ENCODE measurements around the gene DUSP10. TPM values are rescaled to one million over a fixed set of nuclear protein-coding genes. Genes with fewer than 3 reads are reported as not detected.
A peak's percentile ranks its signal among the peaks of the same experiment; 100 is the strongest.

DUSP10 gene
- total and polyA plus RNA-seq, 2 donors (not counting 1 experiment from before 2014, with no cell fraction given): 22.8 to 37.7 TPM

- intact Hi-C loops (cut with micrococcal nuclease): no loop called here
- H3K79me2 ChIP-seq (ENCODE audit: control insufficient read depth, insufficient read depth, low read length): no peaks in the 10 kb centered on the region
- Mint-ChIP-seq H3K4me3 (no peak overlapping the region), H3K27ac (no peak overlapping the region), H3K4me1 (peaks cover 48% of the 10 kb centered on the region), H3K9me3 (ENCODE audit: insufficient read depth) (no peaks in the 10 kb centered on the region), H3K27me3 (no peaks in the 10 kb centered on the region)
- no peak overlapping the region for H3K9ac ChIP-seq (ENCODE audit: low read length)
- peaks cover 19 to 29% of the 10 kb centered on the region in 2 donors for H3K4me1 ChIP-seq (ENCODE audit: control insufficient read depth in 2 of 2, insufficient read depth in 2 of 2, low read length in 2 of 2)
- no peak overlapping the region for H2AFZ ChIP-seq (ENCODE audit: insufficient read depth, low read depth, low read length, poor library complexity, severe bottlenecking)
- ChIA-PET CTCF (no interaction called here), POLR2A (no interaction called here)
- no peak for TF ChIP-seq EZH2 (IDR thresholded peaks at IDR 0.05; ENCODE audit: borderline replicate concordance, insufficient read depth, low read depth, low read length, poor library complexity, severe bottlenecking)
- no peak for TF ChIP-seq CTCF (IDR thresholded peaks at IDR 0.05)
- no peak overlapping the region for H3K27ac ChIP-seq (ENCODE audit: low read length in 2 of 2)
- H3K9me3 ChIP-seq (ENCODE audit: control extremely low read depth in 1 of 3, control insufficient read depth in 2 of 3, insufficient read depth in 1 of 3, low read length in 2 of 3): peaks cover 0 to 5% (median 0%) of the 10 kb centered on the region in 3 donors
- no peaks in the 10 kb centered on the region for H4K20me1 ChIP-seq (ENCODE audit: control insufficient read depth, insufficient read depth, low read length, poor library complexity, severe bottlenecking)
- ATAC-seq (ENCODE audit: low read depth): no peak
- no peaks in the 10 kb centered on the region for H3K36me3 ChIP-seq (replicated peaks in 1 of 2; ENCODE audit: control extremely low read depth in 1 of 2, control insufficient read depth in 1 of 2, extremely low read depth in 1 of 2, insufficient read depth in 2 of 2, low read length in 1 of 2)
- no peaks in the 10 kb centered on the region for H3K27me3 ChIP-seq (replicated peaks in 1 of 4; ENCODE audit: control extremely low read depth in 1 of 4, control insufficient read depth in 3 of 4, insufficient read depth in 4 of 4, low read length in 3 of 4)
- H3K4me2 ChIP-seq (replicated peaks; ENCODE audit: low read depth, low read length, poor library complexity, severe bottlenecking): no peak overlapping the region
- no peak for DNase-seq
- no peak overlapping the region for H3K4me3 ChIP-seq (ENCODE audit: control extremely low read depth in 1 of 5, extremely low read depth in 1 of 5, insufficient read depth in 1 of 5, low read depth in 2 of 5, low read length in 4 of 5)
Observed at GRCh38 chr1:221758455-221758854, 16.6 kb upstream of the DUSP10 start.

GRCh38 chr1:221756830-221757551 is 15.1 kb upstream of the DUSP10 start:
- intact Hi-C loops (cut with micrococcal nuclease): no loop called here
- H2AFZ ChIP-seq (ENCODE audit: insufficient read depth, low read depth, low read length, poor library complexity, severe bottlenecking): no peak overlapping the region
- no peaks in the 10 kb centered on the region for H4K20me1 ChIP-seq (ENCODE audit: control insufficient read depth, insufficient read depth, low read length, poor library complexity, severe bottlenecking)
- DNase-seq (no peak), ATAC-seq (ENCODE audit: low read depth) (no peak)
- H3K36me3 ChIP-seq (replicated peaks in 1 of 2; ENCODE audit: control extremely low read depth in 1 of 2, control insufficient read depth in 1 of 2, extremely low read depth in 1 of 2, insufficient read depth in 2 of 2, low read length in 1 of 2): no peaks in the 10 kb centered on the region
- TF ChIP-seq CTCF (IDR thresholded peaks at IDR 0.05) (no peak), EZH2 (IDR thresholded peaks at IDR 0.05; ENCODE audit: borderline replicate concordance, insufficient read depth, low read depth, low read length, poor library complexity, severe bottlenecking) (no peak)
- H3K27ac Mint-ChIP-seq: peak overlapping the region; percentile 18
- no peaks in the 10 kb centered on the region for H3K27me3 ChIP-seq (replicated peaks in 1 of 4; ENCODE audit: control extremely low read depth in 1 of 4, control insufficient read depth in 3 of 4, insufficient read depth in 4 of 4, low read length in 3 of 4)
- ChIA-PET CTCF (interaction anchor here (0.6 to 1.3 kb wide), 3 partner anchors 223 to 271 kb away, joined by 3 to 4 read pairs (median 3); no protein-coding TSS in a partner anchor), POLR2A (interaction anchor here (0.6 kb wide), 1 partner anchor 115 kb away, joined by 5 read pairs; no protein-coding TSS in a partner anchor)
- peaks cover 0 to 5% (median 0%) of the 10 kb centered on the region in 3 donors for H3K9me3 ChIP-seq (ENCODE audit: control extremely low read depth in 1 of 3, control insufficient read depth in 2 of 3, insufficient read depth in 1 of 3, low read length in 2 of 3)
- no peak overlapping the region for H3K27ac ChIP-seq (ENCODE audit: low read length in 2 of 2)
- H3K4me3 ChIP-seq (ENCODE audit: control extremely low read depth in 1 of 5, extremely low read depth in 1 of 5, insufficient read depth in 1 of 5, low read depth in 2 of 5, low read length in 4 of 5): no peak overlapping the region
- no peak overlapping the region for H3K4me3 Mint-ChIP-seq
- no peaks in the 10 kb centered on the region for H3K9me3 Mint-ChIP-seq (ENCODE audit: insufficient read depth)
- peaks cover 46% of the 10 kb centered on the region for H3K4me1 Mint-ChIP-seq
- peaks cover 19 to 29% of the 10 kb centered on the region in 2 donors for H3K4me1 ChIP-seq (ENCODE audit: control insufficient read depth in 2 of 2, insufficient read depth in 2 of 2, low read length in 2 of 2)
- no peaks in the 10 kb centered on the region for H3K79me2 ChIP-seq (ENCODE audit: control insufficient read depth, insufficient read depth, low read length)
- no peak overlapping the region for H3K4me2 ChIP-seq (replicated peaks; ENCODE audit: low read depth, low read length, poor library complexity, severe bottlenecking)
- no CpG with 5 or more reads among the region's 3 CpGs for WGBS (ENCODE audit: insufficient coverage)
- no peaks in the 10 kb centered on the region for H3K27me3 Mint-ChIP-seq
- H3K9ac ChIP-seq (ENCODE audit: low read length): no peak overlapping the region

Measured in B cell (primary cell).